ENCODE data around the gene DDX39B. TPM values are rescaled to one million over a fixed set of nuclear protein-coding genes. Genes with fewer than 3 reads are reported as not detected.

The DDX39B gene
- total and polyA plus RNA-seq, 2 donors (not counting 3 experiments of a cell fraction or from before 2014, with no cell fraction given), result 453 to 766 TPM

DNA sequence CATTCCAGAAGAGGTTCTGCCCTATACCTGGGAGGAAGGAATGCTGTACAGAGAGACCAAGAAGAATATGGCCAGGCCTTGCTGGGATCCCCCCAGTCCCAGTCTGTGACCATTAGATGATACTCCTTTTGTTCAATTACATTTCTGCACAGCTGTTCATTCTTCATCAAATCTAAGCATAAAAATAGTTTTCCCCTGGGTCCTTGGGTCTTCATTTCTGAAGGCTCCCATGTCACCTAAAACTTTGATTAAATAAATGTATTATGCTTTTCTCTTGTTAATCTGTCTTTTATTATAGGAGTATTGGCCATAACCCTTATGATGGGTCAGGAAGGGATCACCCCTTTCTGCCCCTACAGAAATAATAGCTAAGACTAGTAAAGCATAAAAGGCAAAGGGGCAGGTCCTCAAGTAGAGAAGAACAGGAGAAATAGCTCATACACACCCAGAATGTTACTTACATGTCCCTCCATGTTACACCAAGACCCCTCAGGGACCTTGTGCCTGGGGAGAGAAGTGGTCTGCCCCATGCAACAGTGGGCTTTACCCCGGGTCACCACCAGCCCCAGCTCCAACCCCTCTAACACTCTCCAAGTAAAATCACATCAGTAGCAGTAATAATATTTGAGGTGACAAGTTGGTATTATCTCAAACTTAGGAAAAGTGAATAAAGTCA lies 28.2 kb upstream of the DDX39B start:
- ChIA-PET CTCF (interaction anchor here (1.4 to 31.0 kb wide), 3 partner anchors 10 to 19 kb away, joined by 3 to 1517 read pairs (median 28); partner anchors contain the start of genes LST1, LTB, NCR3 and TNF), POLR2A (no interaction called here)
- dilution Hi-C loops (cut with MboI; ENCODE audit: extremely low pct_ligation_motif_present, low sequenced_read_pairs), result no loop called here
- H3K4me3 ChIP-seq (replicated peaks in 1 of 3; ENCODE audit: insufficient read depth in 1 of 3, low read depth in 1 of 3, low read length in 3 of 3), result no peak overlapping the region
- no peak for DNase-seq (ENCODE audit: low read depth, low spot score)
- no TSS peak for BruUV-seq (replicated peaks)
- no peak overlapping the region for H3K9ac ChIP-seq (replicated peaks; ENCODE audit: extremely low read depth, insufficient read depth, low read length)
- no peak for TF ChIP-seq GATA2 (IDR thresholded peaks at IDR 0.05; ENCODE audit: insufficient read depth, insufficient read length, low read depth, low read length)
- no peak for TF ChIP-seq JUN (IDR thresholded peaks at IDR 0.05; ENCODE audit: borderline replicate concordance, insufficient read depth, insufficient read length, low read depth)
- TF ChIP-seq, protein P1, sequence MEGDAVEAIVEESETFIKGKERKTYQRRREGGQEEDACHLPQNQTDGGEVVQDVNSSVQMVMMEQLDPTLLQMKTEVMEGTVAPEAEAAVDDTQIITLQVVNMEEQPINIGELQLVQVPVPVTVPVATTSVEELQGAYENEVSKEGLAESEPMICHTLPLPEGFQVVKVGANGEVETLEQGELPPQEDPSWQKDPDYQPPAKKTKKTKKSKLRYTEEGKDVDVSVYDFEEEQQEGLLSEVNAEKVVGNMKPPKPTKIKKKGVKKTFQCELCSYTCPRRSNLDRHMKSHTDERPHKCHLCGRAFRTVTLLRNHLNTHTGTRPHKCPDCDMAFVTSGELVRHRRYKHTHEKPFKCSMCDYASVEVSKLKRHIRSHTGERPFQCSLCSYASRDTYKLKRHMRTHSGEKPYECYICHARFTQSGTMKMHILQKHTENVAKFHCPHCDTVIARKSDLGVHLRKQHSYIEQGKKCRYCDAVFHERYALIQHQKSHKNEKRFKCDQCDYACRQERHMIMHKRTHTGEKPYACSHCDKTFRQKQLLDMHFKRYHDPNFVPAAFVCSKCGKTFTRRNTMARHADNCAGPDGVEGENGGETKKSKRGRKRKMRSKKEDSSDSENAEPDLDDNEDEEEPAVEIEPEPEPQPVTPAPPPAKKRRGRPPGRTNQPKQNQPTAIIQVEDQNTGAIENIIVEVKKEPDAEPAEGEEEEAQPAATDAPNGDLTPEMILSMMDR (IDR thresholded peaks at IDR 0.05; ENCODE audit: extremely low read depth in 1 of 2, insufficient read depth in 1 of 2, low read depth in 1 of 2, low read length in 2 of 2), result no peak
- TF ChIP-seq EZH2 (IDR thresholded peaks at IDR 0.05; ENCODE audit: borderline replicate concordance, low read depth, low read length, severe bottlenecking), result no peak
- TF ChIP-seq POLR2A (IDR thresholded peaks at IDR 0.05; ENCODE audit: low read depth, low read length), result no peak
- TF ChIP-seq, protein P2, sequence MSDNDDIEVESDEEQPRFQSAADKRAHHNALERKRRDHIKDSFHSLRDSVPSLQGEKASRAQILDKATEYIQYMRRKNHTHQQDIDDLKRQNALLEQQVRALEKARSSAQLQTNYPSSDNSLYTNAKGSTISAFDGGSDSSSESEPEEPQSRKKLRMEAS (IDR thresholded peaks at IDR 0.05; ENCODE audit: insufficient read depth, insufficient read length), result no peak
- no peak for TF ChIP-seq FOS (IDR thresholded peaks at IDR 0.05; ENCODE audit: borderline replicate concordance, insufficient read depth, low read length)
- no peak for TF ChIP-seq POLR2AphosphoS5 (IDR thresholded peaks at IDR 0.05; ENCODE audit: insufficient read depth, low read depth, low read length)
- no peak for TF ChIP-seq MYC (IDR thresholded peaks at IDR 0.05; ENCODE audit: low read depth, low read length)
- H3K9me1 ChIP-seq (replicated peaks; ENCODE audit: control insufficient read depth, extremely low read depth, insufficient read depth, low read length), result no peaks in the 10 kb centered on the region
- no peaks in the 10 kb centered on the region for H3K79me2 ChIP-seq (ENCODE audit: control insufficient read depth, insufficient read depth, low read length)
- H2AFZ ChIP-seq (ENCODE audit: low read depth, low read length), result no peak overlapping the region
- H3K27ac ChIP-seq (ENCODE audit: insufficient read depth, low read depth, low read length), result no peak overlapping the region
- no peaks in the 10 kb centered on the region for H4K20me1 ChIP-seq (replicated peaks; ENCODE audit: control insufficient read depth, extremely low read depth, insufficient read depth, low read length)
- no peak overlapping the region for H3K4me2 ChIP-seq (ENCODE audit: insufficient read depth, low read length)
- no peak for FAIRE-seq
- H3K36me3 ChIP-seq (ENCODE audit: control insufficient read depth in 2 of 2, extremely low read depth in 1 of 2, insufficient read depth in 2 of 2, low read length in 2 of 2), result no peaks in the 10 kb centered on the region
- H3K27me3 ChIP-seq (ENCODE audit: control insufficient read depth in 2 of 2, insufficient read depth in 2 of 2, low read length in 2 of 2), result no peaks in the 10 kb centered on the region
- no peaks in the 10 kb centered on the region for H3K4me1 ChIP-seq (ENCODE audit: control insufficient read depth, extremely low read depth, insufficient read depth, low read length)
- intact Hi-C loops (cut with micrococcal nuclease), result no loop called here
- no peaks in the 10 kb centered on the region for H3K9me3 ChIP-seq (replicated peaks; ENCODE audit: control insufficient read depth, insufficient read depth, low read length)

Data from endothelial cell of umbilical vein (primary cell).